Measurements from ENCODE around the gene JPH4. TPM values are rescaled to one million over a fixed set of nuclear protein-coding genes. Genes with fewer than 3 reads are reported as not detected.

Gene JPH4
- total RNA-seq, 1 experiment from 2014 or later: 0.15 TPM

- ChIA-PET POLR2A (no interaction called here), CTCF (no interaction called here)
- no peak for DNase-seq (ENCODE audit: low read depth, low spot score)
Observed at GRCh38 chr14:23550812-23551265, 27.8 kb downstream of the JPH4 start.

More at GRCh38 chr14:23550812-23551265, 27.8 kb downstream of the JPH4 start:
- no peaks in the 10 kb centered on the region for H3K9me3 ChIP-seq (ENCODE audit: control insufficient read depth in 1 of 2, insufficient read depth in 1 of 2, low read depth in 1 of 2, low read length in 2 of 2)
- peak overlapping the region; percentile 60 to 68 for H3K4me3 ChIP-seq (replicated peaks in 1 of 2; ENCODE audit: low read depth in 1 of 2, low read length in 2 of 2)
- H3K9ac ChIP-seq (ENCODE audit: low read length): peak overlapping the region; percentile 50
- H3K27me3 ChIP-seq (ENCODE audit: insufficient read depth, low read length): no peaks in the 10 kb centered on the region
- H3K4me2 ChIP-seq (ENCODE audit: low read length): peak overlapping the region; percentile 89
- H3K4me1 ChIP-seq (ENCODE audit: control insufficient read depth in 1 of 2, insufficient read depth in 2 of 2, low read length in 2 of 2): peaks cover 3 to 24% of the 10 kb centered on the region in 2 experiments; a peak in 3 of 4 replicates
- no peaks in the 10 kb centered on the region for H3K36me3 ChIP-seq (ENCODE audit: control insufficient read depth in 1 of 2, insufficient read depth in 2 of 2, low read length in 2 of 2)
- no TSS peak for BruUV-seq (replicated peaks)
- H4K20me1 ChIP-seq (ENCODE audit: insufficient read depth): no peaks in the 10 kb centered on the region
- peak; percentile 7 for ATAC-seq
- no peak overlapping the region for H2AFZ ChIP-seq (ENCODE audit: low read depth, low read length, poor library complexity, severe bottlenecking)
- H3K9me2 ChIP-seq (ENCODE audit: insufficient read depth): no peaks in the 10 kb centered on the region
- peak overlapping the region; percentile 33 for H3K27ac ChIP-seq (ENCODE audit: low read depth, low read length)
- RAD21 ChIA-PET (ENCODE audit: low non-redundant PET in 1 of 2, low total read pairs in 2 of 2, uncharacterized antibody in 2 of 2, unreplicated experiment in 2 of 2): no interaction called here
- no peaks in the 10 kb centered on the region for H3K79me2 ChIP-seq (ENCODE audit: insufficient read depth, low read length)
- TF ChIP-seq ELF1 (IDR thresholded peaks at IDR 0.05; ENCODE audit: borderline replicate concordance, low read depth): no peak
- no peak for TF ChIP-seq CEBPB (IDR thresholded peaks at IDR 0.05; ENCODE audit: low read depth)
- no peak for TF ChIP-seq SP1 (IDR thresholded peaks at IDR 0.05; ENCODE audit: low read depth)
- TF ChIP-seq EGR1 (IDR thresholded peaks at IDR 0.05; ENCODE audit: low read depth): no peak
- TF ChIP-seq, protein P1, sequence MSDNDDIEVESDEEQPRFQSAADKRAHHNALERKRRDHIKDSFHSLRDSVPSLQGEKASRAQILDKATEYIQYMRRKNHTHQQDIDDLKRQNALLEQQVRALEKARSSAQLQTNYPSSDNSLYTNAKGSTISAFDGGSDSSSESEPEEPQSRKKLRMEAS (IDR thresholded peaks at IDR 0.05): no peak
- TF ChIP-seq SRF (IDR thresholded peaks at IDR 0.05; ENCODE audit: low read depth): no peak
- no peak for TF ChIP-seq RAD21 (IDR thresholded peaks at IDR 0.05; ENCODE audit: low read depth)
- TF ChIP-seq FOSL1 (IDR thresholded peaks at IDR 0.05; ENCODE audit: low read depth): no peak
- no peak for TF ChIP-seq CBX3 (IDR thresholded peaks at IDR 0.05; ENCODE audit: low read depth)
- TF ChIP-seq, protein P2, sequence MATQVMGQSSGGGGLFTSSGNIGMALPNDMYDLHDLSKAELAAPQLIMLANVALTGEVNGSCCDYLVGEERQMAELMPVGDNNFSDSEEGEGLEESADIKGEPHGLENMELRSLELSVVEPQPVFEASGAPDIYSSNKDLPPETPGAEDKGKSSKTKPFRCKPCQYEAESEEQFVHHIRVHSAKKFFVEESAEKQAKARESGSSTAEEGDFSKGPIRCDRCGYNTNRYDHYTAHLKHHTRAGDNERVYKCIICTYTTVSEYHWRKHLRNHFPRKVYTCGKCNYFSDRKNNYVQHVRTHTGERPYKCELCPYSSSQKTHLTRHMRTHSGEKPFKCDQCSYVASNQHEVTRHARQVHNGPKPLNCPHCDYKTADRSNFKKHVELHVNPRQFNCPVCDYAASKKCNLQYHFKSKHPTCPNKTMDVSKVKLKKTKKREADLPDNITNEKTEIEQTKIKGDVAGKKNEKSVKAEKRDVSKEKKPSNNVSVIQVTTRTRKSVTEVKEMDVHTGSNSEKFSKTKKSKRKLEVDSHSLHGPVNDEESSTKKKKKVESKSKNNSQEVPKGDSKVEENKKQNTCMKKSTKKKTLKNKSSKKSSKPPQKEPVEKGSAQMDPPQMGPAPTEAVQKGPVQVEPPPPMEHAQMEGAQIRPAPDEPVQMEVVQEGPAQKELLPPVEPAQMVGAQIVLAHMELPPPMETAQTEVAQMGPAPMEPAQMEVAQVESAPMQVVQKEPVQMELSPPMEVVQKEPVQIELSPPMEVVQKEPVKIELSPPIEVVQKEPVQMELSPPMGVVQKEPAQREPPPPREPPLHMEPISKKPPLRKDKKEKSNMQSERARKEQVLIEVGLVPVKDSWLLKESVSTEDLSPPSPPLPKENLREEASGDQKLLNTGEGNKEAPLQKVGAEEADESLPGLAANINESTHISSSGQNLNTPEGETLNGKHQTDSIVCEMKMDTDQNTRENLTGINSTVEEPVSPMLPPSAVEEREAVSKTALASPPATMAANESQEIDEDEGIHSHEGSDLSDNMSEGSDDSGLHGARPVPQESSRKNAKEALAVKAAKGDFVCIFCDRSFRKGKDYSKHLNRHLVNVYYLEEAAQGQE (IDR thresholded peaks at IDR 0.05; ENCODE audit: low read depth): no peak
- no peak for TF ChIP-seq POLR2A (IDR thresholded peaks at IDR 0.05; ENCODE audit: borderline replicate concordance, extremely low read depth, insufficient read depth, insufficient read length)
- no peak for TF ChIP-seq ATF3 (IDR thresholded peaks at IDR 0.05)
- no peak for TF ChIP-seq EZH2 (IDR thresholded peaks at IDR 0.05)
- intact Hi-C loops (cut with micrococcal nuclease): loop anchor here (1.0 kb wide), 1 partner anchor 82 kb away; the partner anchor contains the start of gene NGDN
